Gastrocnemius medialis (tissue), 4 donors: ENCODE data around the gene NCOA7.

ENCODE experiments used
- POLR2A ChIP-seq, 2 donors: fragments of 450-650 bp; IDR thresholded peaks; one replicate each; pipeline ENCODE4 v1.6.1; 2017; ENCODE audit warnings: antibody characterized with exemption in 2 of 2, mild to moderate bottlenecking in 2 of 2, moderate library complexity in 2 of 2
- TF ChIP-seq, protein P1 (sequence below), 5 experiments: fragments of 450-650 bp in 3 of 5; fragments of 200-600 bp in 2 of 5; sonication (generic) in 2 of 5; IDR thresholded peaks in 4 of 5; conservative IDR thresholded peaks in 1 of 5; 1 replicate in 4 of 5; 2 replicates in 1 of 5; pipeline ENCODE4 v1.5.1; 2016 to 2019; ENCODE audit warnings: antibody characterized with exemption in 5 of 5, mild to moderate bottlenecking in 3 of 5, moderate library complexity in 3 of 5

GRCh38 chr6:125808060-125808459 lies 17.3 kb downstream of the NCOA7 start:
- TF ChIP-seq, protein P1, sequence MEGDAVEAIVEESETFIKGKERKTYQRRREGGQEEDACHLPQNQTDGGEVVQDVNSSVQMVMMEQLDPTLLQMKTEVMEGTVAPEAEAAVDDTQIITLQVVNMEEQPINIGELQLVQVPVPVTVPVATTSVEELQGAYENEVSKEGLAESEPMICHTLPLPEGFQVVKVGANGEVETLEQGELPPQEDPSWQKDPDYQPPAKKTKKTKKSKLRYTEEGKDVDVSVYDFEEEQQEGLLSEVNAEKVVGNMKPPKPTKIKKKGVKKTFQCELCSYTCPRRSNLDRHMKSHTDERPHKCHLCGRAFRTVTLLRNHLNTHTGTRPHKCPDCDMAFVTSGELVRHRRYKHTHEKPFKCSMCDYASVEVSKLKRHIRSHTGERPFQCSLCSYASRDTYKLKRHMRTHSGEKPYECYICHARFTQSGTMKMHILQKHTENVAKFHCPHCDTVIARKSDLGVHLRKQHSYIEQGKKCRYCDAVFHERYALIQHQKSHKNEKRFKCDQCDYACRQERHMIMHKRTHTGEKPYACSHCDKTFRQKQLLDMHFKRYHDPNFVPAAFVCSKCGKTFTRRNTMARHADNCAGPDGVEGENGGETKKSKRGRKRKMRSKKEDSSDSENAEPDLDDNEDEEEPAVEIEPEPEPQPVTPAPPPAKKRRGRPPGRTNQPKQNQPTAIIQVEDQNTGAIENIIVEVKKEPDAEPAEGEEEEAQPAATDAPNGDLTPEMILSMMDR (IDR thresholded peaks at IDR 0.05 in 4 of 5, conservative IDR thresholded peaks at IDR 0.05 in 1 of 5) = no peak
- no peak for TF ChIP-seq POLR2A (IDR thresholded peaks at IDR 0.05)
